PC-9 (cell line): ENCODE data around the gene SGK1. TPM values are rescaled to one million over a fixed set of nuclear protein-coding genes. Genes with fewer than 3 reads are reported as not detected.
A peak's percentile ranks its signal among the peaks of the same experiment; 100 is the strongest.

Experiments
- BruUV-seq: library from RNA; stranded (reverse); fragments of 400-500 nt; replicated peaks from 2 replicates; lab custom pipeline; 2021; lab: Mats Ljungman, UMichigan
- CTCF ChIA-PET: fragments of 300-600 bp; sonication (Branson Sonifier 250); formaldehyde crosslinking; loops from one replicate; lab custom pipeline; 2022; ENCODE audit warnings: antibody characterized with exemption; lab: Charles Lee
- POLR2A ChIA-PET: fragments of 300-600 bp; sonication (Branson Sonifier 250); formaldehyde crosslinking; loops from one replicate; lab custom pipeline; 2022; ENCODE audit warnings: antibody characterized with exemption; ENCODE audit not compliant: unreplicated experiment; lab: Charles Lee
- DNase-seq, 2 experiments: peaks; one replicate each; pipeline versions ENCODE4 v3.0.0 to v3.0.0-alpha.2; 2015 to 2022; ENCODE audit warnings: mixed read lengths in 1 of 2
- H2AFZ ChIP-seq: fragments of 200-600 bp; sonication (generic); 2 replicates; pipeline ENCODE4 v1.8.1; 2017; ENCODE audit warnings: antibody characterized with exemption
- H3F3A ChIP-seq: fragments of 200-600 bp; sonication (generic); 2 replicates; pipeline ENCODE4 v1.8.1; 2017; ENCODE audit warnings: antibody characterized with exemption, mild to moderate bottlenecking, low read depth; ENCODE audit not compliant: insufficient read depth
- H3K27ac ChIP-seq: fragments of 200-600 bp; sonication (generic); 2 replicates; pipeline ENCODE4 v1.6.1; 2016; ENCODE audit warnings: mixed run types
- H3K27me3 ChIP-seq: fragments of 200-600 bp; sonication (generic); 2 replicates; pipeline ENCODE4 v1.6.1; 2016; ENCODE audit warnings: low read depth, mixed run types; ENCODE audit not compliant: insufficient read depth
- H3K36me3 ChIP-seq: fragments of 200-600 bp; sonication (generic); 2 replicates; pipeline ENCODE4 v1.6.1; 2016; ENCODE audit warnings: low read depth, mixed run types
- H3K4me1 ChIP-seq: fragments of 200-600 bp; sonication (generic); replicated peaks from 2 replicates; pipeline ENCODE4 v1.6.1; 2016; ENCODE audit warnings: mixed run types; ENCODE audit not compliant: insufficient read depth
- H3K4me2 ChIP-seq: fragments of 200-600 bp; sonication (generic); 2 replicates; pipeline ENCODE4 v1.6.1; 2017; ENCODE audit warnings: mixed run types
- H3K4me3 ChIP-seq: fragments of 200-600 bp; sonication (generic); 2 replicates; pipeline ENCODE4 v1.6.1; 2016; ENCODE audit warnings: mixed run types
- H3K79me2 ChIP-seq: fragments of 200-600 bp; sonication (generic); 2 replicates; pipeline ENCODE4 v1.6.1; 2017; ENCODE audit warnings: low read depth, mixed run types
- H3K9me2 ChIP-seq: fragments of 200-600 bp; sonication (generic); 2 replicates; pipeline ENCODE4 v1.8.1; 2017; ENCODE audit warnings: mild to moderate bottlenecking; ENCODE audit not compliant: insufficient read depth
- H3K9me3 ChIP-seq: fragments of 200-600 bp; sonication (generic); 2 replicates; pipeline ENCODE4 v1.8.1; 2016; ENCODE audit warnings: low read depth; ENCODE audit not compliant: insufficient read depth
- H4K20me1 ChIP-seq: fragments of 200-600 bp; sonication (generic); 2 replicates; pipeline ENCODE4 v1.8.1; 2017; ENCODE audit not compliant: insufficient read depth
- EZH2 ChIP-seq: fragments of 200-600 bp; sonication (generic); IDR thresholded peaks from 2 replicates; pipeline ENCODE4 v1.8.0; 2017; ENCODE audit warnings: antibody characterized with exemption, low read depth
- intact Hi-C: fragments of 100-400 bp; cut with micrococcal nuclease; formaldehyde crosslinking; loops from one replicate; pipeline ENCODE4 v1.10.0; 2022; ENCODE audit not compliant: unreplicated experiment
- total RNA-seq: library from RNA; stranded (reverse); gene quantifications from 2 replicates; pipeline ENCODE4 v1.2.3, GENCODE V29; 2021
- TF ChIP-seq, protein P1 (sequence below): fragments of 200-600 bp; sonication (generic); conservative IDR thresholded peaks from 2 replicates; pipeline ENCODE4 v1.6.1; 2017; ENCODE audit warnings: mixed run types, antibody characterized with exemption, mild to moderate bottlenecking, moderate library complexity

SGK1 gene
- total RNA-seq, 1 experiment from 2014 or later, result 11.3 TPM

DNA sequence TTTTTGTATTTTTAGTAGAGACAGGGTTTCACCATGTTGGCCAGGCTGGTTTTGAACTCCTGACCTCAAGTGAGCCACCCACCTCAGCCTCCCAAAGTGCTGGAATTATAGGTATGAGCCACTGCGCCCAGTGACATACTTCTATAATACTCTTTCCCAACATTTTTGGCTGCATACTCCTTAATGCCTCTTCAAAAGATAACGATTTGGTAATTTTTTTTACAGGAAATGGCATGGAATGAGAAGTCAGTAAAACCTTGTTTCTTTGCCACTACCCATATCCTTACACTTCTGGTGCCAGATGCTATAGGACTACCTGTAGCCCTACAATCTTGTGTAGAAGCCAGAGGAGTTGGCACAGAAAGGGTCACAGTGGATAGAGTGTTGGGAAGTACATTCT, 41.4 kb upstream of the SGK1 start:
- ChIA-PET POLR2A (no interaction called here), CTCF (no interaction called here)
- H2AFZ ChIP-seq, result no peak overlapping the region
- peaks cover 8% of the 10 kb centered on the region for H3F3A ChIP-seq
- H3K27me3 ChIP-seq, result no peaks in the 10 kb centered on the region
- H3K36me3 ChIP-seq, result no peaks in the 10 kb centered on the region
- H3K9me2 ChIP-seq, result no peaks in the 10 kb centered on the region
- no peak overlapping the region for H3K27ac ChIP-seq
- no peaks in the 10 kb centered on the region for H4K20me1 ChIP-seq
- H3K4me2 ChIP-seq, result no peak overlapping the region
- H3K9me3 ChIP-seq, result no peaks in the 10 kb centered on the region; the same call in 1 of the 2 replicates
- H3K4me1 ChIP-seq, result peaks cover 28% of the 10 kb centered on the region
- no peak for TF ChIP-seq EZH2
- TF ChIP-seq, protein P1, sequence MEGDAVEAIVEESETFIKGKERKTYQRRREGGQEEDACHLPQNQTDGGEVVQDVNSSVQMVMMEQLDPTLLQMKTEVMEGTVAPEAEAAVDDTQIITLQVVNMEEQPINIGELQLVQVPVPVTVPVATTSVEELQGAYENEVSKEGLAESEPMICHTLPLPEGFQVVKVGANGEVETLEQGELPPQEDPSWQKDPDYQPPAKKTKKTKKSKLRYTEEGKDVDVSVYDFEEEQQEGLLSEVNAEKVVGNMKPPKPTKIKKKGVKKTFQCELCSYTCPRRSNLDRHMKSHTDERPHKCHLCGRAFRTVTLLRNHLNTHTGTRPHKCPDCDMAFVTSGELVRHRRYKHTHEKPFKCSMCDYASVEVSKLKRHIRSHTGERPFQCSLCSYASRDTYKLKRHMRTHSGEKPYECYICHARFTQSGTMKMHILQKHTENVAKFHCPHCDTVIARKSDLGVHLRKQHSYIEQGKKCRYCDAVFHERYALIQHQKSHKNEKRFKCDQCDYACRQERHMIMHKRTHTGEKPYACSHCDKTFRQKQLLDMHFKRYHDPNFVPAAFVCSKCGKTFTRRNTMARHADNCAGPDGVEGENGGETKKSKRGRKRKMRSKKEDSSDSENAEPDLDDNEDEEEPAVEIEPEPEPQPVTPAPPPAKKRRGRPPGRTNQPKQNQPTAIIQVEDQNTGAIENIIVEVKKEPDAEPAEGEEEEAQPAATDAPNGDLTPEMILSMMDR, result no peak
- no peak for DNase-seq
- no peak overlapping the region for H3K4me3 ChIP-seq
- H3K79me2 ChIP-seq, result no peaks in the 10 kb centered on the region
- intact Hi-C loops, result no loop called here
- BruUV-seq, result no TSS peak

DNA sequence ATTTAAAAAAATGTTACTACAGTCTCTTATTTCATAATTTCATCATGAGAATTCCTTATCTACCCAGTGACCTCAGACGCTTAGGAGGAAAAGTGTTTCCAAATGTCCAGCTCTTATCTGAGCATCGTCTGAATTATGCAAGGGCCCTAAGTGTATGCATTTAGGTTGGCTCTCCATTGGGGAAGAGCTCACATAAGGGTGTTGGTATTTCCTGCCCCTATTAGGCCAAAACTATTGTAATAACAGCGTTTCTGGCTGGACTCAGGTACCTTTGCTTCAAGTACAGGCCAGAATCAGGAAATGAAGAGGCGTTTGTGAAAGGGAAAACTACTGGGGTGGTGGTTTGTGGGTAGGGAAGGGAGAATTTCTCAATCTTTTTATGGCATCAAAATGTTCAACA, 40.4 kb upstream of the SGK1 start:
- H3K4me2 ChIP-seq, result no peak overlapping the region
- no peaks in the 10 kb centered on the region; the same call in 1 of the 2 replicates for H3K9me3 ChIP-seq
- H3K4me3 ChIP-seq, result no peak overlapping the region
- intact Hi-C loops, result no loop called here
- H3K27ac ChIP-seq, result peak overlapping the region; percentile 33; the same call in 1 of the 2 replicates
- peak in 1 of 2 experiments; percentile 90 for DNase-seq
- peaks cover 7% of the 10 kb centered on the region for H3F3A ChIP-seq
- TF ChIP-seq, protein P1, result no peak
- TF ChIP-seq EZH2, result no peak
- peaks cover 23% of the 10 kb centered on the region for H3K4me1 ChIP-seq
- H3K79me2 ChIP-seq, result no peaks in the 10 kb centered on the region
- no peaks in the 10 kb centered on the region for H3K9me2 ChIP-seq
- ChIA-PET POLR2A (no interaction called here), CTCF (no interaction called here)
- H3K27me3 ChIP-seq, result no peaks in the 10 kb centered on the region
- no peaks in the 10 kb centered on the region for H4K20me1 ChIP-seq
- no TSS peak for BruUV-seq
- H3K36me3 ChIP-seq, result no peaks in the 10 kb centered on the region
- peak overlapping the region; percentile 35; the same call in 1 of the 2 replicates for H2AFZ ChIP-seq

DNA sequence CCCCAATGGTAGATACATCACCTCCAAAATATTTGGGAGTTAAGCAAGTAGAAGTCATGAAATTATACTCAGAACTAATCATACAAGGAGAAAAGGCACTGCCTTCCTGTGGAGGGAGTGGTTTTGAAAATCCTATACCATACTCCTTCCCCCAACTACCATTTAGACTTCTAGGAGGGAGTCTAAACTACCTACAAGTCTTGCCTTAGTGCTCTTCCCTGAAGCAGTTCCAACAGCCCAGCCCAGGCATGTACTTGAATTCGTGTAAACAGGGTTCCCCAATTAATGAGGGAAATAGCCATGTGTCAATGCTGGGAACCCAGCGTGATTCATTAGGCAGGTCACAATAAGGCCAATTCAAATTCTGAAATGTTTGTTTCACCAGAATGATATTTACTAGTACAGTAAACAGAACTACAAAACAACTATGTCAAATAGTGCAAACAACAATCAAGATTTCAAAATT, 39.1 kb upstream of the SGK1 start:
- H3F3A ChIP-seq, result no peaks in the 10 kb centered on the region; the same call in 1 of the 2 replicates
- no TSS peak for BruUV-seq
- no peaks in the 10 kb centered on the region for H3K79me2 ChIP-seq
- no peaks in the 10 kb centered on the region for H3K36me3 ChIP-seq
- CTCF ChIA-PET, result no interaction called here
- H3K4me3 ChIP-seq, result no peak overlapping the region
- POLR2A ChIA-PET, result no interaction called here
- H3K27ac ChIP-seq, result no peak overlapping the region
- peaks cover 16% of the 10 kb centered on the region for H3K4me1 ChIP-seq
- H4K20me1 ChIP-seq, result no peaks in the 10 kb centered on the region
- intact Hi-C loops, result no loop called here
- no peaks in the 10 kb centered on the region for H3K27me3 ChIP-seq
- peak overlapping the region; percentile 20; the same call in 1 of the 2 replicates for H2AFZ ChIP-seq
- H3K9me3 ChIP-seq, result no peaks in the 10 kb centered on the region; the same call in 1 of the 2 replicates
- peak in 1 of 2 experiments; percentile 43 for DNase-seq
- no peak for TF ChIP-seq EZH2
- TF ChIP-seq, protein P1, result no peak
- no peaks in the 10 kb centered on the region for H3K9me2 ChIP-seq
- H3K4me2 ChIP-seq, result no peak overlapping the region
